Stimulated activated naive CD8-positive, alpha-beta T cell treated with anti-CD3 and anti-CD28 coated beads, Interleukin-15, amount 100 ng/mL, for 72 hours (primary cell): ENCODE data around the gene SCUBE1.
A peak's percentile ranks its signal among the peaks of the same experiment; 100 is the strongest.

Source experiments
- ATAC-seq: fragments of 150-1000 bp; cut with Tn5 transposase; 2 replicates; pipeline ENCODE4 v1.10.0; 2021; ENCODE audit warnings: mild to moderate bottlenecking, moderate library complexity
- DNase-seq, 2 donors: peaks; one replicate each; pipeline ENCODE4 v3.0.0; 2021 to 2022
- H3K27ac Mint-ChIP-seq, 2 donors: one replicate each; pipeline ENCODE4 v1.8.0; 2022; ENCODE audit warnings: mild to moderate bottlenecking in 2 of 2, mixed read lengths in 2 of 2, moderate library complexity in 2 of 2
- H3K27me3 Mint-ChIP-seq: one replicate; pipeline ENCODE4 v1.8.0; 2022; ENCODE audit warnings: mixed read lengths
- H3K4me1 Mint-ChIP-seq: one replicate; pipeline ENCODE4 v1.8.0; 2022; ENCODE audit warnings: mild to moderate bottlenecking, mixed read lengths
- H3K4me3 Mint-ChIP-seq, 2 donors: one replicate each; pipeline ENCODE4 v1.8.0; 2022; ENCODE audit warnings: mild to moderate bottlenecking in 2 of 2, mixed read lengths in 2 of 2, moderate library complexity in 1 of 2
- H3K9me3 Mint-ChIP-seq, 2 donors: one replicate each; pipeline ENCODE4 v1.8.0; 2022; ENCODE audit warnings: mixed read lengths in 2 of 2

SCUBE1 gene

GRCh38 chr22:43198936-43199335, 144.2 kb downstream of the SCUBE1 start:
- peak overlapping the region in 1 of 2 donors; percentile 42 for H3K27ac Mint-ChIP-seq
- no peaks in the 10 kb centered on the region for H3K9me3 Mint-ChIP-seq
- H3K27me3 Mint-ChIP-seq = peaks cover 14% of the 10 kb centered on the region
- H3K4me1 Mint-ChIP-seq = no peaks in the 10 kb centered on the region
- DNase-seq = no peak
- H3K4me3 Mint-ChIP-seq = no peak overlapping the region
- no peak for ATAC-seq

DNA sequence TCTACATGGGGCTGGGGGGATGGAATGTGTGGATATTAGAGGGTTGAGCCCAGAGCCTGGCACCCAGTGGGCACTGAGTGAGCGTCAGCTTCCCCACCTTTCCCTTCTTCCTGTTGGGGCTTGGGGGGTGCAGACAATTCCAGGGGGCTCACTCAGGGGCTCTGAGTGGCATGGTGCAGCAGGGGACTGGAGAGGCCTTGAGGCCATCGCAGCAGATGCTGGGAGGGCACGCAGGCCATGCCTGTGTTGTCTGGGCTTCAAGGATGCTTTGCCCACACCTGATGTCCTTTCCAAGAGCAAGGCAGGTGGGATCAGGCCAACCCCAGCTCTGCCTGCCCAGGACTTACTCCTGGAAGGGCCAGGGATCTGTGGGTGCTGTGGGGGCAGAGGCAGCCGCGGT, 145.0 kb downstream of the SCUBE1 start:
- DNase-seq (no peak), ATAC-seq (no peak)
- H3K27me3 Mint-ChIP-seq = peaks cover 14% of the 10 kb centered on the region
- H3K4me1 Mint-ChIP-seq = no peaks in the 10 kb centered on the region
- no peak overlapping the region for H3K4me3 Mint-ChIP-seq
- H3K27ac Mint-ChIP-seq = no peak overlapping the region
- H3K9me3 Mint-ChIP-seq = no peaks in the 10 kb centered on the region

DNA sequence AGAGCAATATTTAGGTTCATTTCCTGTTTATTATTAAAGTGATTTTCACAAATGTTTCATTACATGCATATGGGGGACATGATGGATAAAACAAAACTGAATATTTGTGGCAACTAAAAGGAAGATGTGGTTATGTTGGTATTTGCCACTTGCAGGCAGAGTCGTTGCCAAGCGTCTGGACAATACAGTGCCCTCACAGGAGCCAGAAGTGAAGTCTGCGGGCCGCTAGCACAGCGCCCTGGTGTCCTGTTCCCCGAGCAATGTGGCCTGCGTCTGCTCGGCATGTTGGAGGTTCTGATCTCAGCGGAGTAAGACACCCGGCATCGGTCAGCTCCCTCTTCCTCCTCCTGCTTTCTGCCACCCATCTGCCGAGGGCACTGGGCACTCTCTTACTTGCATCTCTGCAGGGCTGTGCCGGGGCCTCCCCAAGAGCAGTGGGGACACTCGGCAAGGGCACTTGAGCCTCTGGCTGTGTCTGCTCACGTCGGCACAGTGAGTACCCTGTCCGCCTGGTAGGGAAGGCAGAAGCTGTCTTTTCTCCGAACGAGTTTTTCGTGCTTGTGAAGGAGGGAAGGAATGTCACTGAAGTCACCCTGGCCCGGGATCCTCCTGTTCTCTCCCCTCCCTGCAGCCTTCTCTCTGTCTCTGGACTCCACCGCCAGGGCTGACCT, 145.8 kb downstream of the SCUBE1 start:
- Mint-ChIP-seq H3K27me3 (peaks cover 14% of the 10 kb centered on the region), H3K27ac (peak overlapping the region in 1 of 2 donors; percentile 19), H3K9me3 (no peaks in the 10 kb centered on the region), H3K4me1 (no peaks in the 10 kb centered on the region), H3K4me3 (no peak overlapping the region)
- DNase-seq (no peak), ATAC-seq (no peak)

- DNase-seq (no peak), ATAC-seq (no peak)
- Mint-ChIP-seq H3K9me3 (peaks cover 0 to 13% of the 10 kb centered on the region in 2 donors), H3K27ac (no peak overlapping the region), H3K4me3 (no peak overlapping the region), H3K27me3 (no peaks in the 10 kb centered on the region), H3K4me1 (peaks cover 7% of the 10 kb centered on the region)
Observed at GRCh38 chr22:43191831-43192230, 151.3 kb downstream of the SCUBE1 start.

GRCh38 chr22:43188829-43189545, 154.2 kb downstream of the SCUBE1 start:
- H3K27ac Mint-ChIP-seq = no peak overlapping the region
- peak overlapping the region in 1 of 2 donors; percentile 13 for H3K4me3 Mint-ChIP-seq
- peaks cover 32% of the 10 kb centered on the region for H3K4me1 Mint-ChIP-seq
- no peaks in the 10 kb centered on the region for H3K27me3 Mint-ChIP-seq
- no peak for ATAC-seq
- no peak for DNase-seq
- H3K9me3 Mint-ChIP-seq = peaks cover 0 to 13% of the 10 kb centered on the region in 2 donors

GRCh38 chr22:43187171-43188099, 155.7 kb downstream of the SCUBE1 start:
- Mint-ChIP-seq H3K4me3 (peak overlapping the region; percentile 88 to 89), H3K9me3 (peaks cover 0 to 13% of the 10 kb centered on the region in 2 donors), H3K4me1 (peaks cover 44% of the 10 kb centered on the region), H3K27me3 (no peaks in the 10 kb centered on the region), H3K27ac (peak overlapping the region; percentile 96 to 97)
- DNase-seq = peak; percentile 97 to 98
- peak; percentile 96 for ATAC-seq

- H3K9me3 Mint-ChIP-seq = peaks cover 0 to 12% of the 10 kb centered on the region in 2 donors
Observed at GRCh38 chr22:43186272-43187170, 156.7 kb downstream of the SCUBE1 start, which contains the start of gene TTLL12. TSS of gene TTLL12 (minus strand) at chr22:43187134. CDS start at chr22:43187069, 65 bp downstream.

GRCh38 chr22:43185860-43186261, 157.3 kb downstream of the SCUBE1 start:
- no peak for ATAC-seq
- no peak for DNase-seq
- Mint-ChIP-seq H3K4me1 (peaks cover 54% of the 10 kb centered on the region), H3K27me3 (no peaks in the 10 kb centered on the region), H3K9me3 (peaks cover 0 to 5% of the 10 kb centered on the region in 2 donors), H3K27ac (peak overlapping the region; percentile 57 to 59), H3K4me3 (peak overlapping the region; percentile 82 to 83)

More at GRCh38 chr22:43186272-43187170, 156.7 kb downstream of the SCUBE1 start, which contains the start of gene TTLL12:
- Mint-ChIP-seq H3K4me3 (peak within 1 kb of the TSS; percentile 88 to 89), H3K27me3 (no peaks in the 10 kb centered on the region), H3K27ac (peak within 1 kb of the TSS; percentile 96 to 97), H3K4me1 (peaks cover 49% of the 10 kb centered on the region)
- DNase-seq (peak; percentile 63 to 71), ATAC-seq (peak; percentile 45)

GRCh38 chr22:43183496-43184277, 159.5 kb downstream of the SCUBE1 start:
- Mint-ChIP-seq H3K9me3 (no peaks in the 10 kb centered on the region), H3K4me1 (peaks cover 59% of the 10 kb centered on the region), H3K27me3 (no peaks in the 10 kb centered on the region), H3K27ac (no peak overlapping the region), H3K4me3 (peak overlapping the region; percentile 41 to 48)
- no peak for DNase-seq
- no peak for ATAC-seq

DNA sequence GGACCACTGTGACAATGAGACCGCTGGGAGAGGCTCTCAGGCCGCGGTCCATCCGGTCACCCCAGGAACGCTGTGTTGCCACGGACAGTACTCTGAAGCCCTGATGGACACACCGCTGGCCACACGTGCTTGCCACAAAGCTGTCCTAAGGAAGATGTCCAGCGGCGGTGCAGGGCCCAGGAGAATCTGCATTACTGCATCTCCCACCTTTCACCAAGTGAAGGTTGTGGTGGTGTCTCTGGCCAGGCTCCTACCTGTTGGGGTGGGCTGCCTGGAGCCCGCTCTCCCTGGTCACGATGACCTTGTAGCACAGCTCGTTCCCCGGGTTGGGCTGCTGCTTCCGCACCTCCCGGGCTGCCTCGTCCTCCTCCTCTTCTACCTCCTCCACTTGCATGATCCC, 160.4 kb downstream of the SCUBE1 start:
- Mint-ChIP-seq H3K9me3 (no peaks in the 10 kb centered on the region), H3K4me1 (peaks cover 54% of the 10 kb centered on the region), H3K4me3 (no peak overlapping the region), H3K27ac (peak overlapping the region in 1 of 2 donors; percentile 15), H3K27me3 (no peaks in the 10 kb centered on the region)
- DNase-seq = no peak
- ATAC-seq = no peak

DNA sequence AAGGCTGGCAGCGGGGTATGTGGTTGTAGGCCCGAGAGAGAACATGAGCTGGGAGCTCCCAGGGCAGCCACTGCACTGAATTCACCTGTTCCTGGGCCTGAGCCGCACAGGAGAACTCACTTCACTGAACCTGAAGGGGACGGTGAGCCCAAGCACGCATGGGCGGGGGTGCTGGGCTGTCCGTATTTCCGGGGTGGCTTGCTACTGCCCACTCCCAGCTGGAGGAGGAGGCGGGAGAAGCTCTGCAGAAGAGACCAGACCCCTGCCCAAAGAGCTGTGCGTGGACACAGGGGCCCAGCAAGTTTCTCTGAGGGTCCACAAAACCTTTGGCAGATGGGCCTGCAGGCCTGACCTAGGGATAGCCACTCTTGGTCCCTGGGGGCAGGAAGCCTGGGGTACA, 161.1 kb downstream of the SCUBE1 start:
- Mint-ChIP-seq H3K4me1 (peaks cover 51% of the 10 kb centered on the region), H3K4me3 (no peak overlapping the region), H3K27ac (no peak overlapping the region), H3K27me3 (no peaks in the 10 kb centered on the region), H3K9me3 (no peaks in the 10 kb centered on the region)
- ATAC-seq (no peak), DNase-seq (no peak)

- no peaks in the 10 kb centered on the region for H3K27me3 Mint-ChIP-seq
- ATAC-seq (no peak), DNase-seq (no peak)
- no peak overlapping the region for H3K4me3 Mint-ChIP-seq
- H3K27ac Mint-ChIP-seq = peak overlapping the region in 1 of 2 donors; percentile 64
- no peaks in the 10 kb centered on the region for H3K9me3 Mint-ChIP-seq
- peaks cover 51% of the 10 kb centered on the region for H3K4me1 Mint-ChIP-seq
Observed at GRCh38 chr22:43181321-43182076, 161.7 kb downstream of the SCUBE1 start.

DNA sequence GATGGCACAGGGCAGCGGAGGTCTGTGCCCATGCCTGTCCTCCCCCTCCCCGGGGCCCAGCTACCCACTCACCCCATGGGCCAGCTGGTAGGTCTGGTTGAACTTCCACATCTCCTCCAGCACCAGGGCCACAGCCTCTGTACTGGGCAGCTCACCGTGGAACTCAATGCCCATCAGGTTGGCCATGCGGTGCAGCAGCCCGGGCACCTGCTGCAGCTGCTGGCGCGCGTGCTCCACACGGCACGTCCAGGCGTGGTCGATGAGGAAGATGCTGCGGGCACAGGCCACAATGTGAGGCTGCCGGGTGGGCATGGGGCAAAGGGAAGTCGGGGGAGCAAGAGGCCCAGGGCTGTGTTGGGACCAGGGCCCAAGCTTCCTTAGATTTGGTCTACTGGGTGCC, 162.5 kb downstream of the SCUBE1 start:
- no peak for ATAC-seq
- Mint-ChIP-seq H3K9me3 (no peaks in the 10 kb centered on the region), H3K4me1 (peaks cover 44% of the 10 kb centered on the region), H3K27me3 (no peaks in the 10 kb centered on the region), H3K4me3 (no peak overlapping the region), H3K27ac (peak overlapping the region in 1 of 2 donors; percentile 94)
- no peak for DNase-seq
